ENCODE data around the gene MTRR. TPM values are rescaled to one million over a fixed set of nuclear protein-coding genes. Genes with fewer than 3 reads are reported as not detected.

Gene MTRR
- total RNA-seq, 1 experiment from 2014 or later = 57.1 TPM

DNA sequence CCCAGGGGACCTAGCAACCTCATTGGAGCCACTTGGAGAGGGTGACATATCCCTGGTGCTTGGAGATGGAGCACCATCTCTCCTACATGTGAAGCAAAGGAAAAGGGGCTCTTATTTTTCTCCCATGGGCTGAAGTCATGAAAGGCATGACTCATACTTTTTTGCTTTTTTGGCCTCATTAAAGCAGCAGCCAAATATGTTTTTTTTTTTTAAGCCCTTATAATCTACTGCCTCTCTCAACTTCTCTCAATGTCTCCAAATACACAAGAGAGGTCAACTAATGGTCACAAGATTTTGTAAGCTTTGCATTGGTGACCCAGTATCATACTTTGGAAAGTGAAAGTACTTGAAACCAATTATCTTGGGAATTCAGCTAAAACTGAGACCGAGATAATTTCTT is 16.4 kb upstream of the MTRR start:
- no peak for DNase-seq (ENCODE audit: low spot score)
- peaks cover 11% of the 10 kb centered on the region for H3K27me3 ChIP-seq (replicated peaks; ENCODE audit: insufficient read depth, low read depth, low read length, poor library complexity)
- H3K9me3 ChIP-seq (ENCODE audit: low read depth, low read length, poor library complexity, severe bottlenecking) = no peaks in the 10 kb centered on the region
- no peak overlapping the region for H3K4me3 ChIP-seq (ENCODE audit: low read depth, low read length, poor library complexity, severe bottlenecking)
- no peaks in the 10 kb centered on the region for H3K36me3 ChIP-seq (ENCODE audit: insufficient read depth, low read length, poor library complexity, severe bottlenecking)
- no peaks in the 10 kb centered on the region for H3K4me1 ChIP-seq (ENCODE audit: insufficient read depth, low read length, poor library complexity, severe bottlenecking)
- intact Hi-C loops (cut with micrococcal nuclease; ENCODE audit: unreplicated experiment) = loop anchor here (10.0 kb wide), 1 partner anchor 458 kb away; the partner anchor contains the start of gene ADCY2
- BruUV-seq (replicated peaks) = no TSS peak
- ChIA-PET CTCF (no interaction called here), POLR2A (ENCODE audit: low non-redundant PET) (no interaction called here)
- no peak for TF ChIP-seq EZH2 (IDR thresholded peaks at IDR 0.05; ENCODE audit: borderline replicate concordance, low read depth, low read length, poor library complexity, severe bottlenecking)
- TF ChIP-seq, protein P1, sequence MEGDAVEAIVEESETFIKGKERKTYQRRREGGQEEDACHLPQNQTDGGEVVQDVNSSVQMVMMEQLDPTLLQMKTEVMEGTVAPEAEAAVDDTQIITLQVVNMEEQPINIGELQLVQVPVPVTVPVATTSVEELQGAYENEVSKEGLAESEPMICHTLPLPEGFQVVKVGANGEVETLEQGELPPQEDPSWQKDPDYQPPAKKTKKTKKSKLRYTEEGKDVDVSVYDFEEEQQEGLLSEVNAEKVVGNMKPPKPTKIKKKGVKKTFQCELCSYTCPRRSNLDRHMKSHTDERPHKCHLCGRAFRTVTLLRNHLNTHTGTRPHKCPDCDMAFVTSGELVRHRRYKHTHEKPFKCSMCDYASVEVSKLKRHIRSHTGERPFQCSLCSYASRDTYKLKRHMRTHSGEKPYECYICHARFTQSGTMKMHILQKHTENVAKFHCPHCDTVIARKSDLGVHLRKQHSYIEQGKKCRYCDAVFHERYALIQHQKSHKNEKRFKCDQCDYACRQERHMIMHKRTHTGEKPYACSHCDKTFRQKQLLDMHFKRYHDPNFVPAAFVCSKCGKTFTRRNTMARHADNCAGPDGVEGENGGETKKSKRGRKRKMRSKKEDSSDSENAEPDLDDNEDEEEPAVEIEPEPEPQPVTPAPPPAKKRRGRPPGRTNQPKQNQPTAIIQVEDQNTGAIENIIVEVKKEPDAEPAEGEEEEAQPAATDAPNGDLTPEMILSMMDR (conservative IDR thresholded peaks at IDR 0.05; ENCODE audit: low read depth, low read length) = no peak
- no peak overlapping the region for H3K27ac ChIP-seq (ENCODE audit: low read depth, low read length, poor library complexity, severe bottlenecking)

DNA sequence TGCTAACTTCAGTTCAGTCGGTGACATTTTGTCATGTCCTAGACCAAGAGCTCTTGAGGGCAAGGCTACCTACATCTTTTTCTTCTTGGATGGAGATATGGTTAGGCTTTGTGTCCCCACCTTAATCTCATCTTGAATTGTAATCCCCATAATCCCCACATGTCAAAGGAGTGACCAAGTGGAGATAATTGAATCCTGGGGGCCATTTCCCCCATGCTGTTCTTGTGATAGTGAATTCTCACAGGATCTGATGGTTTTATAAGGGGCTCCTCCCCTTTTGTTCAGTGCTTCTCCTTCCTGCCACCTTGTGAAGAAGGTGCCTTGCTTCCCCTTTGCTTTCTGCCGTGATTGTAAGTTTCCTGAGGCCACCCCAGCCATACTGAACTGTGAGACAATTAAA is 16.0 kb upstream of the MTRR start:
- H3K4me1 ChIP-seq (ENCODE audit: insufficient read depth, low read length, poor library complexity, severe bottlenecking) = peaks cover 2% of the 10 kb centered on the region
- H3K27me3 ChIP-seq (replicated peaks; ENCODE audit: insufficient read depth, low read depth, low read length, poor library complexity) = peaks cover 11% of the 10 kb centered on the region
- ChIA-PET CTCF (no interaction called here), POLR2A (ENCODE audit: low non-redundant PET) (no interaction called here)
- TF ChIP-seq EZH2 (IDR thresholded peaks at IDR 0.05; ENCODE audit: borderline replicate concordance, low read depth, low read length, poor library complexity, severe bottlenecking) = no peak
- TF ChIP-seq, protein P1 (conservative IDR thresholded peaks at IDR 0.05; ENCODE audit: low read depth, low read length) = no peak
- no peak for DNase-seq (ENCODE audit: low spot score)
- no peak overlapping the region for H3K27ac ChIP-seq (ENCODE audit: low read depth, low read length, poor library complexity, severe bottlenecking)
- no peaks in the 10 kb centered on the region for H3K9me3 ChIP-seq (ENCODE audit: low read depth, low read length, poor library complexity, severe bottlenecking)
- BruUV-seq (replicated peaks) = no TSS peak
- intact Hi-C loops (cut with micrococcal nuclease; ENCODE audit: unreplicated experiment) = loop anchor here (10.0 kb wide), 1 partner anchor 458 kb away; the partner anchor contains the start of gene ADCY2
- H3K36me3 ChIP-seq (ENCODE audit: insufficient read depth, low read length, poor library complexity, severe bottlenecking) = no peaks in the 10 kb centered on the region
- H3K4me3 ChIP-seq (ENCODE audit: low read depth, low read length, poor library complexity, severe bottlenecking) = no peak overlapping the region

DNA sequence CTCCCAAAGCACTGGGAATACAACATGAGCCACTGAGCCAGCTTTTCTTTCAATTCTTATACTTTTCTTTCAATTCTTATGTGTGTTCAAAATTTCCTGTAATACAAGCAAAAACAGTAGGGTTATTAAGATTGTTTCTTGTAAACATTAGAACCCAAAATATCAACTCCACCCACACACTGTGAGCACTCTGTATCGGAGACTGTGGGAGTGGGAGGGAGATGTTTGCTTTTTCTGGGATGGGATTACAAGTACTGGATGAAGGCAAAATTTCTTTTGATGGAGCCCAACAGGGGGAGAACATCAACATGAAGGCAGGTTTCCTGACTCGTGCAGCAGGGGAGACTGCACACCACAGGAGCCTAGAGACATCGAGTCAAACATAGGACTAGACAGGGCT is 13.3 kb upstream of the MTRR start:
- intact Hi-C loops (cut with micrococcal nuclease; ENCODE audit: unreplicated experiment) = loop anchor here (10.0 kb wide), 1 partner anchor 461 kb away; the partner anchor contains the start of gene ADCY2

More for the DNA sequence above, 13.3 kb upstream of the MTRR start:
- H3K27me3 ChIP-seq (replicated peaks; ENCODE audit: insufficient read depth, low read depth, low read length, poor library complexity) = no peaks in the 10 kb centered on the region
- no peak for DNase-seq (ENCODE audit: low spot score)
- ChIA-PET POLR2A (ENCODE audit: low non-redundant PET) (interaction anchor here (0.7 kb wide), 1 partner anchor 1356 kb away, joined by 8 read pairs; no protein-coding TSS in a partner anchor), CTCF (interaction anchor here (1.4 kb wide), 1 partner anchor 31 kb away, joined by 3 read pairs; no protein-coding TSS in a partner anchor)
- peaks cover 6% of the 10 kb centered on the region for H3K4me1 ChIP-seq (ENCODE audit: insufficient read depth, low read length, poor library complexity, severe bottlenecking)
- H3K36me3 ChIP-seq (ENCODE audit: insufficient read depth, low read length, poor library complexity, severe bottlenecking) = peaks cover 16% of the 10 kb centered on the region
- H3K9me3 ChIP-seq (ENCODE audit: low read depth, low read length, poor library complexity, severe bottlenecking) = no peaks in the 10 kb centered on the region
- TF ChIP-seq, protein P1 (conservative IDR thresholded peaks at IDR 0.05; ENCODE audit: low read depth, low read length) = no peak
- no peak for TF ChIP-seq EZH2 (IDR thresholded peaks at IDR 0.05; ENCODE audit: borderline replicate concordance, low read depth, low read length, poor library complexity, severe bottlenecking)
- no peak overlapping the region for H3K4me3 ChIP-seq (ENCODE audit: low read depth, low read length, poor library complexity, severe bottlenecking)
- no TSS peak for BruUV-seq (replicated peaks)
- no peak overlapping the region for H3K27ac ChIP-seq (ENCODE audit: low read depth, low read length, poor library complexity, severe bottlenecking)
